Measurements from ENCODE around the gene ADCY1.

ADCY1 gene

DNA sequence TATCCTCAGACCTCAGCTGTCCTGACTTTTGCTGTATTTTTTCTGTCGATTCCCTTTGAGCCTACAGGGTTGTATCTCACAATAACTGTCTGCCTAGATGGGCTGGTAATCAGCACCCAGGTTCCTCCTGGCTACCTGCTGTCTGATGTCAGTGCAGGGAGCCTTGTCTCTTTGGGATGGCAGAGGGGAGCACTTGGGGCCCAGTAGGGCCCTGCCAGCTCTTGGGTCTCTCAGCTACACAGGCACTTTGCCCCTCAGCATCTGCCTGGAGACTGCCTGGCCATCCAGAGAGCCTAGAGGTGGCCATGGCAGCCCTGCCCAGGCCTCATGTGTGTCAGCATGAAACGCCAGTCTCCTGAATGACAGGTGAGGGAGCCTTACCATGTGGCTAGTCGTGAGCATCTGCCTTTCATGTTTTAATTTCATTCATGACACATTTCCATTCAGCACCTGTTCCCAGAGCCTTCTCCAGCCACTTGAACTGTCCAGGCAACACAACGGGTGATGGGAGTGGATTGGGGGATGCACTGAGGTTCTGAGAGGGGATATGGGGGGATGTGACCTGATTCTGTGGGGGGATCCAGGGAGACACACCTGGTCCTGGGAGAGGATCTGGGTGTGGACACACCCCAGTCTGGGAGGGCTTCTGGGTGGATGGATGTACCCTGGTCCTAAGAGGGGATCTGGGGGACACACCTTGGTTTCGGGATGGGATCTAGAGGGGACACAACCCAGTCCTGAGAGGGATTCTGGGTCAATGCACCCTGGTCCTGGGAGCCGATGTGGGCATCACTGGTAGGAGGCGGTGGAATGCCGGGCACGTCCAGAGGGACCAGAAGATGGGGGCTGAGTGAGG lies 21.9 kb downstream of the ADCY1 start:
- DNase-seq: no peak

DNA sequence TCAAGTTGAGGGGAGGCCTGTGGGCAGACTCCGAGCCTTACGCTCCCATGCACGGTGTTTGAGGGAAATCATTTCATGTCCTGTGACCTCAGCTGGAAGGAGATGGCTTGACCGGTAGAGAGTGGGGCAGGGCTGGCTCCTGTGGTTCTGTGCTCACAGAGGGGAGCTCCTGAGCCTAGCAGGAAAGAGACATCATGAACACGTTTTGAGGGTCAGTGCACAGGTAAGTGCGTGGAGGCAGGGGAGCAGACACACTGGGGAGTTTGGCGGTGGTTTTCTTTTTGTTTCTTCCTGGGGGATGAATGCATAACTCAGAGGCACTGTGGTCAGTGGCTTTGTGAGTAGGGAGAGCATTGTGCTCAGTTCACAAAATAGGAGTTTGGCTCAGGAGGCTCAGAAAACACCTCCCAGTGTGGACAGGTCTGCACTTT lies 22.5 kb downstream of the ADCY1 start:
- no peak for DNase-seq

- no peak for DNase-seq
Measured at GRCh38 chr7:45597286-45597984, 23.3 kb downstream of the ADCY1 start.

GRCh38 chr7:45598886-45599520 lies 24.8 kb downstream of the ADCY1 start:
- no peak for DNase-seq

GRCh38 chr7:45599851-45600706 lies 25.9 kb downstream of the ADCY1 start:
- no peak for DNase-seq

DNA sequence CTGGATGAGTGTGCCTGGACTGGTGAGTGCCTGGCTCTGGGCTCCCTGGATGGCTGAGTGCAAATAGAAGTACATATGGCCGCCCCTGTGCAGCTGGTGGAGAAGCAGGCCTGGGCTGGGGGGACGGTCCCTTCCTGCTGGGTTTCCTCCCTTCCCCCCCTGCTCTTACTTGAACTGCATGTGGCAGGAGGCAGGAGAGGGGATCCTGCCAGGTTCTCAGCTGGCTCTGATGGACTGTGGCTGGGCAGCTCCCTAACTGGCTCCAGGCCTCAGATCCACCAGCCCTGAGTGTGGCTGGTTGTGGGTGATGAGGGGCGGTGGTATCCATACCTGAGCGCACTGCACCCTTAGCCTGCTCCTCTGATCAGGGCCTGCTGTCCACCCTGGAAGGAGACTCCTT lies 26.9 kb downstream of the ADCY1 start:
- no peak for DNase-seq

DNA sequence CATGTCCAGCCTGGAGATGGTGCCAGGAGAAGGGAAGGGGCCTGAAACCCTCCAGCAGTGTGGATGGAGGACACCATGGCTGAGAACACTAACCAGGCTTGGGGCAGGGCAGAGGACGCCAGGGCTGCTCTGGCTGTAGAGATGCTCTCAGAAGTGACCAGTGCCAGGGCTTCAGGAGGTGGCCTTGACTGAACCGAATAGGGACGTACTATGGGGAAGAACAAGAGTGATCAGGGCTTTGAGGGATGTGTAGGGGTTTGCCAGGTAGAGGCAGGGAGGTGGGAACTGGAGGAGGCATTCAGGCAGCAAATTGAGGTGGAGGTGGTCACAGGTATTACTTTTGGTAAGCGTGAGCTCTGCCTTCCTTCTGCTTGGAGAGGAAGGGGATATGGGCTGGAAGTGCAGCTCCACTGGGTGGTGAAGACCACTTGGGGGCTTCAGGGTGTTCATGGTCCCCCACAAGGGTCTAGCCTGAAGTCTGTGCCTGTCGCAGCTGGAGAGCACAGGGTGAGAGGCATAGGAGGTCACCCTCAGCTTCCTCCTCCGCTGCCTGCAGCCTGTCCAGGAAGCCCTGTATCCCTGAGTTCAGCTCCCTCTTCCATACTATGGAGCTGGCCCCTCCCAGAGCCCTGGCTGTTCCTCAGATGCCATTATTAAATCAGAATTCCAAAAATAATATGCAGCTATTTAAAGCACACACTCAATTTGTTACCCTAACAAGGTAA lies 27.8 kb downstream of the ADCY1 start:
- DNase-seq: no peak

DNA sequence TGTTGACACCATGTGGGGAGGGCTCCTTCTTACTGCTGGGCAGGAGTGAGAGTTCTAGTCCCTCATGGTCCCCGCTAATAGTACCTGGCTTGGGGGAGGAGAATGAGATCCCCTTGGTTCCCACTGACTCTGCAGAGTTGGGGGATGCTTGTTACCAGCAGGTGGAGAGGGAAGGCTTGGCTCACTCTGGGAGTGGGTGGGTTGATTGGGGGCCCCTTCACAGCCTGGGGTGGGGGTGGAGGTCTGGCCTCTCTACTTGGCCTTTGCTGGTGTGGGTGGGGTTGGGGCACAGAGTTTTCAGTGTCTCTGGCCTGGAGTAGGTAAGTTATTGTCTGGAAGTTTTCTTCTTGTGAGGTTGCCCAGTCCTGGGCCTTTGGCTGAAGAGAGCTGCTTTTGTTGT lies 31.9 kb downstream of the ADCY1 start:
- DNase-seq: no peak

- DNase-seq: no peak
Measured at GRCh38 chr7:45606931-45607330, 32.8 kb downstream of the ADCY1 start.

DNA sequence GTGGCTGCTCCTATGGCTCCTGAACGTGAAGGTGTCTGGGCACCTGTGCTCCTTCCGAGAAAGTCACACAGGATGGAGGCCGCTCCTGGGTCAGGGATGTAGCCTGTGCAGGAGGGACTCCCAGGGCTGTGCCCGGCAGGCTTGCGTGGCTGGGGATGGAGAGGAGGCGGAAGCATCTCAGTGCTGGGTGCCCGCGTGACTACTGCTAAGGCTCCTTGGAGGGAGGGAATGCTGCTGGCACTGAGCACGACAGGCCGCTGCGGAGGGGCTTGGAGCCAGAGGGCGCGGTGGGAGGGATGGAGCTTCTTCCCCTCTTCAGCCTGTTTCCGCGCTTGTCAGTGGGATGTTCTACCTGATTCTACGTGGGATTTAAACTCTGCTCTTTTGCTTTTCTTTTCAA lies 35.0 kb downstream of the ADCY1 start:
- no peak for DNase-seq

- DNase-seq: no peak
Measured at GRCh38 chr7:45610019-45610418, 35.9 kb downstream of the ADCY1 start.

- no peak for DNase-seq
Measured at GRCh38 chr7:45610660-45611299, 36.6 kb downstream of the ADCY1 start.

GRCh38 chr7:45617166-45617565 lies 43.0 kb downstream of the ADCY1 start:
- DNase-seq: no peak

- DNase-seq: no peak
Measured at GRCh38 chr7:45622058-45622457, 47.9 kb downstream of the ADCY1 start.

DNA sequence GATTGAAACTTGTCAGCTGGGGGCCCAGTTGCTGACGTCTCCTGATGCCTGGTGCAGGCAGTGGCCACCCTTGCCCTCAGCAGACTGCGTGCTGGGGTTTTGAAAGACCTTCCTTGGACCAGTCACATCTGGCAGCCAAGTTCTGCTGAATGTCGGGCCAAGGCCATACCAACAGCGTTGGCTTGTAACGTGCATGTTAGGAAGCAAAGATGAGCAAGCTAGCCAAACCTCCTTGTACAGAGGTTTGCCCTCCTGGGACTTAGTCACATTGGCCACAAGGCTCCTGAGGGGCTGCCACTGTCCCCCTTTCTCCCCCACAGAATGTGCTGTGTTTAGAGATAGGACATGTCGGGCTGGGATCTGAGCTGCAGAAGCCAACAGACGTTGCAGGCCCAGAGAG lies 49.0 kb downstream of the ADCY1 start:
- DNase-seq: no peak

GRCh38 chr7:45623740-45624391 lies 49.7 kb downstream of the ADCY1 start:
- no peak for DNase-seq

DNA sequence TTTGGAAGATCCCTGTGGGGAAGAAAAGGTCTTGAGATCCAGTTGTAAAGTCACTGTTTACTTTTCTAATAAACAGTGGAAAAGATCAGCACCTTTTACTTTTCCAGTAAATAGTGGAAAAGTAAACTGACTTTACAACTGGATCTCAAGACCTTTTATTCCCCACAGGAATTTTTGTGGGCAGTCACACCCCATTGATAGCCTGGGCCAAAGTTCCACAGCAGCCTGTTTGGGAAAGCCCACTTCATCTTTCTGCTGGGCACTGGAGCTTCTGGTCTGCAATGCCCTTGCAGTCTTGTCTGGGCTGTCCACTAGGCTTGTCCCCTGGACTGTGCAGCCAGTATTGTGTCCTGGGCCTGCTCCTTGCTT lies 50.2 kb downstream of the ADCY1 start:
- no peak for DNase-seq

GRCh38 chr7:45625067-45625466 lies 50.9 kb downstream of the ADCY1 start:
- no peak for DNase-seq

- DNase-seq: no peak
Measured at GRCh38 chr7:45625714-45626440, 51.7 kb downstream of the ADCY1 start.

Data from NCI-H1694 treated with DMSO at 0.1 percent for 48 hours (cell line).